ENCODE results near the gene BORCS5.
"Not testable (repeated sequence)": the region's sequence is repeated elsewhere in the genome, so short reads cannot be mapped to it uniquely, and the experiment has no call there.

Gene BORCS5

DNA sequence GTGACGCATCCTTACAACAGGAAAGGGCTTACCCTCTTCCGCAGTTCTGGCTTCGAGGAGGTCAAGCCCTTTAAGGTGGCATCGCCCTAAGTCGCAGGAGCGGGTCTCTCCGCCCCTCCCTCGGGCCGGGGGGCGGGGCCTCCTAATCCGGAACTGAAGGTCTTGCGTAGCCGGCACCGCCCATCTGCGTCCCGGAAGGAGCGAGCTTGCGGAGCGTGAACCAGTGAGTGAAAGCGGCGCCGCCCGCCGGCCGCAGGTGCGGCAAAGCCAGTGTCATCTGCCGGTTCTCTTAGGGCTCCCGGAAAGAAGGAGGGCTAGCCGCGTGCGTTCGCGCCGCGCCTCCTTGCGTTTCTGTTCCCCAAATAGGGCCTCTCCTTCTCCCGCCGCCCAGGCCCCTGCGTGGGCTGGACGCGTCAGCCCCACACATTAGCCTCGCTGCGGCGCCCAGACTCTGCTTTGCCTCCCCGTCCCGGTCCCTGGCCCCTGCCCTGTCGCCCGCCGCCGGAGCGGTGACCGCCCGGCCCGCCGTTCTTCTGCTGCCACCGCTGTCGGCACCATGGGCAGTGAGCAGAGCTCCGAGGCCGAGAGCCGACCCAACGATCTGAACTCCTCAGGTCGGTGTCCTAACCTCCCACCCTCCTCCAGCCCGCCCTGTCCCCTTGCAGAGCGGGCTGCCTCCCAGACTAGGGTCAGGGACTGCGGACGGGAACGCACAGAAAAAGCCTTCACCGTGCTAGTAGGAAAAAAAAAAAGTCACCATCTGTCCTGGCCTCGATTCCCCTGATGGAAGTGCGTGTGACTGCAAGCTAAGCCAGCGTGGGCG lies at the start of gene BORCS5:
Gene BORCS5 (plus strand): TSS at position 183 of the 823 bp plus-strand sequence. CDS start 374 bp downstream, at position 557.
- peak; percentile 95 for DNase-seq (ENCODE audit: low spot score)

DNA sequence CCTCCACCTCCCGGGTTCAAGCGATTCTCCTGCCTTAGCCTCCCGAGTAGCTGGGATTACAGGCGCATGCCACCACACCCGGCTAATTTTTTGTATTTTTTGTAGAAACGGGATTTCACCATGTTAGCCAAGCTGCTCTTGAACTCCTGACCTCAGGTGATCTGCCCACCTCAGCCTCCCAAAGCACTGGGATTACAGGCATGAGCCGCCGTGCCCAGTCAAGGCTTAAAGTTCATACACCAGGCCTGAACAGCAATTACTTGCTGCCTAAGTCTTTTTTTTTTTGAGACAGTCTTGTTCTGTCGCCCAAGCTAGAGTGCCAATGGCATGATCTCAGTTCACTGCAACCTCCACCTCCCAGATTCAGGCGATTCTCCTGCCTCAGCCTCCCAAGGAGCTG lies 46.2 kb upstream of the BORCS5 start:
- DNase-seq (ENCODE audit: low spot score) = not testable (repeated sequence)

DNA sequence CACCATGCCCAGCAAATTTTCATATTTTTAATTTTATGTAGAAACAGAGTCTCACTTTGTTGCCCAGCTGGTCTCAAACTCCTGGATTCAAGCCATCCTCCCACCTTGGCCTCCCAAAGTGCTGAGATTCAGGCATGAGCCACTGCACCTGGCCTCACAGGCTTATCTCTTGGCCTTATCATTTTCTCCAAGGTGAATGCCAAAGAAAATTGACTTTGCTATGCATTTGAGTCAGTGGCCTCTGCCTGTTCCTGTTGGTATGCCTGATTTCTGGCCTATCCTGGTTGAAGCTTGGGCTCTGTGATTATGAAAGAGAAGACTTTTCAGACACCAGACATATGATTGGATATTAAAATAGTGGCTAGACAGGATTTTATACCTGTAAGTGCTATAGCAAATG lies 41.0 kb upstream of the BORCS5 start:
- no peak for DNase-seq (ENCODE audit: low spot score)

DNA sequence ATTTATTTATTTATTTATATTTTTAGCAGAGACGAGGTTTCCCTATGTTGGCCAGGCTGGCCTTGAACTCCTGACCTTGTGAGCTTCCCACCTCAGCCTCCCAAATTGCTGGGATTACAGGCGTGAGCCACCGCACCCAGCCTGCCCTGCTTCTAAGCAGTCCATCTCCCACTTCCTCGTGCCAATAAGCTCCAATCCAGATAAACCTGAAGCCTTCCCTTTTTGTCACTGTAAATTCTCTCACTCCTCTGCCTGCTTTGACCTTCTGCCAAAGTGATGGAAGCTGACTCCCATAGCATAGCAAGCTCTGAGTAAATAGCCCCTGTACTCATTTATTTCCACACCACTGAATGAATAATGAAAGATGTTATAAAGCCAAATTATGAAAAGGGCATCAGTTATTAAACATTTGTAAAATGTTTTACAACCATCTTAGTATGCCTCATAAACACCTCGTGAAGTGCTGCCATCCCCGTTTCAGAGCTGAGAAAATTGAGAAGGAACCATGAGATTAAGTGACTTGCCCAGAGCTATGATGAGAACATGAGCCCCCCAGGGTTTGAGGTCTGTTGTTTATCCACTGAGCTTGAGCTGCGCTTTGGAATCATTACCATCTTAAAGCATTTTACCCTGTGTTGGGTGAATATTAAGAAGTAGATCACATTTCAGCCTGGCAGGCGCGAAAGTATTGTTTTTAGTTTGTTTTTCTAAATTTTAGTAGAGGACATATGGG lies 37.3 kb upstream of the BORCS5 start:
- no peak for DNase-seq (ENCODE audit: low spot score)

DNA sequence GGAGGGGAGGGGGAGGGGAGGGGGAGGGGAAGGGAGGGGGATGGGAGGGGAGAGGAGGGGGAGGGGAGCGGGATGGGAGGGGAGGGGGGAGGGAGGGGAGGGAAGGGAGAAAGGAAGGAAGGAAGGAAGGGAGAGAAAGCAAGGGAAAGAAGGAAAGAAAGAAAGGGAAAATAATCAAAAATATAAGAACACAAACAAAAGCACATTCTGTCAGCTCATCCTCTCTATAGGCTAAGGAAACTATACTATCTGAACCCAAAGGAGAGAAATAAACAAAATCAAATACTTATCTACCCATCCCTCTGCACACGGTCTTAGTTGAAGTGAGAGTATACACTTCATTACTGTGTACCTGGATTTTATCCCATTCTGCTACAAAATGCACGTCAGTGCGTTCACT lies 33.8 kb upstream of the BORCS5 start:
- no peak for DNase-seq (ENCODE audit: low spot score)

DNA sequence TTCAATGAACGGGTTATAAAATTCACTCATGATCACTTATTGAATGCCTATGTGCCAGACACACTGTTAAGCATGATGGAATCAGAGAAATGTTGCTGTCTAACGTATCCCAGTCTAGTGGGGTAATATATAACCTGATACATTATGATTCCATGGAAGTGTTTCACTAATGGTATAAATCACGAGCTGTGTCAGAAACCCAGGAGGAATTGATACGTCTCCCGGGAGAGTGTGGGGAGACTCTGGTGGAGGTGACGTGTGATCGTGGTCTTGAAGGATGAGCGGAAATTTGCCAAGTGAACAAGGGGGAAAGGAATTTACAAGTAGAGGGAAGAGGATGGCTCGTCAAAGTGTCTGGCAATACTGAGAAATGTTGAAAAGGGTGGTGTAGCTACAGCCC lies 33.3 kb upstream of the BORCS5 start:
- no peak for DNase-seq (ENCODE audit: low spot score)

DNA sequence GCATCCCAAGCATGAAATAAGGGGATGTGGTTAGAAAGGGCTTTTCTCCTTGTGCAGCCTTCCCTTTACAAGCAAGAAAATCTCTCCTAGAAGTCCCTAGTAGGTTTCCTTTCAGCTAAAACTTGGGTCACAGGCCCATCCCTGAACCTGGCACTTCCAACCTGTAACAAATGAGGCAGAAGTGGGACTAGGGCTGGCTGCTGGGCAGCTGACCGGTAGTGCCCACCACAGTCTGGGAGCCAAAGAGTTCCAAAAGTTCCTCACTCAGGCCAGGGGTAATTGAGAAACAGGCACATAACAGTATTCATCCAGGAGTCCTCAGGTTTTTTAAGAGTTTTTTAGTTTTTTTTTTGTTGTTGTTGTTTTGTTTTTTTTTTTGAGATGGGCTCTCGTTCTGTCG lies 30.6 kb upstream of the BORCS5 start:
- no peak for DNase-seq (ENCODE audit: low spot score)

DNA sequence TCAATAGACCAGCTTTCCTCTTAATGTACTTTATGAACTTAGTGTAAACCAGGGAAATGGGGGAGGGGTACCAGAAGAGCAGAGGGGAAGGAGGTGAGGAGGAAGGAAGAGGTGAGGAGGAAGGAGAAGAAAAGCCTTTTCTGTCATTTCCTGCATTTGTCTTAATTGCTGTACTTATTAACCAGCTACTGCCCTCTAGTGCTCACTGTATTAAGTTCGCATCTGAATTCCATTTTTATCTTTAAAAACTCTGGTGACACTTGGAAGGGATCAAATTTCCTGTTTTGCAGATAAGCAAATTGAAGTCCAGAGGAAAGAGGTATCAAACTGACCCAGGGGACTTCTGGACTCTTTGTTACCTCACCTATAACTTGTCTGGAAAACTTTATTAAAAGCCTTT lies 29.1 kb upstream of the BORCS5 start:
- DNase-seq (ENCODE audit: low spot score) = no peak

DNA sequence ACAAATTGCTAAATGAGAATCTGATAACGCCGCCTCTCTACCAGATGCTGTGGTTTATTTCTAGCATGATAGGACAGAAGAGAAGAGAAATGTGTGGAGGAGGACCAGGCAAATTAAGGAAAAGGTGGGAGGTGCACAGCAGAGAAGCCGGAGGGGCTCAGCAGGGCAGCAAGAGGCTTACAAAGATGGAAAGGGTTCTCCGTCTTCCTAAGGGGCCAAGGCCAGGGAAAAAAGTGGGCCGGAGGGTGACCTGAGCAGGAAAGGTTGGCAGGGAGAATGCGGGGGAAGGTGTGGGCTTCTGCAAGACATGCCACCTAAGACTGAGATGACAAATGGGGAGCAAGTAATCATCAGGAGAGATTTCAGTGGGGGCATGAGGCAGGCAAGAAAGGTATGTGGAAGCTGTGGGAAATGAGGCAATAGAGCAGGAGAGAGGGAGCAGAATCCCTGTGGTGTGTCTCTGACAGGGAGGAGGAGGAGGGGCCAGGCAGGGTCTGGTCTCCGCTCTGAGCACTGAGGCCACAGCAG lies 25.6 kb upstream of the BORCS5 start:
- no peak for DNase-seq (ENCODE audit: low spot score)

DNA sequence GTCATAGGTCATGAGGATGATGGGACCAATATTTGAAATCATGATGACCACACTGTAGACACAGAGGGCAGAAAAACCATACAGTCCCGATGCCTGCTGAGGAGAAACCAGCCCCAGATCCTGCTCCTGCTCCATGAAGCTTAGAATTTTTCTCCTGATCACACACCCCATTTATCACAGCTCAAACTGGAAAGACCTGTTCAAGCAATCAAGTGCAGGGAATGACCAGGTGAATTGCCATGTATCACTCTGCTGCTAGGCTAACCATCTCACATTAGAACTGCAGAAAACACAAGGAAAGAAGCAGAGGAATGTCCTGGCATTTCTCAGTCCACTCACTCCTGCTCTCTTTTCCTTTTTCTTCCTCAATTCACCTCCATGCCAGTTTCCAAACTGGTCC lies 25.0 kb upstream of the BORCS5 start:
- DNase-seq (ENCODE audit: low spot score) = no peak

DNA sequence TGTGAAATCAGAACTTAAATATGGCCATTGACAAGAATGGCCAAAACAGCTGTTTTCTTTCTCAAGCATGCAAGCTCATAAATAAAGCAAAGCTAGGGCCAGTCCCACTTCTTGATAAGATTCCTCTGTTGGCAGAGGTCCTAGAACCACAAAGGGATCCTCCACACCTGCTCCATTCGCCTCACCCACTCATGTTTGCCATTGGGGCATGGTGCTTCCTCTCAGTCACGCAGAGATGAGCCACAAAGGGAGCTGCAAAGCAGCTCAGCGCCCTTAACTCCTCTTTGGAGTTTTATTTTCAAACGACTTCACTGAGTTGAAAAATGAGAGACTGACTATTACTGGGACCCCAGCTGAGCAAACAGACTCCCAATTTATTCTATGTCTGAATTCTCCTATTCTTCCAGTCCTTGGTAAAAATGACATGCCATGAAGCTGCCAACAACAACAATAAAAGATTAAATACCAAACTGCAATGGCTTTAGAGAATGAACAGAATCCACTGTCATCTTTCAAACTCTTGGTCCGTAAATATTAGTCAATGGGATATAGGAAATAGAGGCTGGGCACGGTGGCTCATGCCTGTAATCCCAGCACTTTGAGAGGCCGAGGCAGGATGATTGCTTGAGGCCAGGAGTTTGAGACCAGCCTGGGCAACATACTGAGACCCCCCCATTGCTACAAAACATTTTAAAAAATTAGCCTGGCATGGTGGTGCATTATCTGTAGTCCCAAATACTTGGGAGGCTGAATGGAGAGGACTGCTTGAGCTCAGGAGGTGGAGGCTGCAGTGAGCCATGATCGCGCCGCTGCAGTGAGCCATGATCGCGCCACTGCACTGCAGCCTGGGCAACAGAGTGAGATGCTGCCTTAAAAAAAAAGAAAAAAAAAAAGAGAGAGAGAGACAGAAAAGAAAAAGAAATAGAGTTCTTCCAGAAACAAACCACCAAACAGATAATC lies 23.2 kb upstream of the BORCS5 start:
- DNase-seq (ENCODE audit: low spot score) = no peak

DNA sequence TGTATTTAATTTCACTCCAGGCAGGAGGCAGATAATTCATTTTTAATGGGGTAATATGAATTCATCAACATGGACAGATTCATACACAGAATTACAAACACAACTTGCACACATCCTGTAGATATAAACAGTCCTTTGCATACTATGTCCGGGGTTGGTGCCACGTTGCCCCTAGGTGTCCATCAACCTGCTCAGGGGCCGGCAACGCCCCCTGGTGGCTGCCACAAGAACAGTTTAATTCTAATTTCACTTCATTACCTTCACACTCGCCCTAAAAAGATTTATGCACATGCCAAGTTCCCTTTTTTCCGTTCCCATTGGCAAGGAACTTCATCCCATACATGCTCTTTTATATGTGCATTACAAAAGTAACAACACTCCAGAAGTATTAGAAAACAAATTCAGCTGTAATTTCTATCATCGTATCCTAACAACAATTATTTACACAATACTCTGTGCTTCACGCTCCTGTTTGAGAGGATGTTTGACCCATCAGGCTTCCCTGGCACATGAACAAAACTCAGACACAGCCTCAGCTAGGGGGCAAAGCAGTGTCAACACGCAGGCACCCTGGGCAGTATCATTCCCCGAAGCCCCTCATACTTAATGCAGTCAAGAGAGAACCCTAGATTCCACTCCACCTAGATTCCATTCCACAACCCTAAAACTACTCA lies 22.4 kb upstream of the BORCS5 start:
- DNase-seq (ENCODE audit: low spot score) = no peak

DNA sequence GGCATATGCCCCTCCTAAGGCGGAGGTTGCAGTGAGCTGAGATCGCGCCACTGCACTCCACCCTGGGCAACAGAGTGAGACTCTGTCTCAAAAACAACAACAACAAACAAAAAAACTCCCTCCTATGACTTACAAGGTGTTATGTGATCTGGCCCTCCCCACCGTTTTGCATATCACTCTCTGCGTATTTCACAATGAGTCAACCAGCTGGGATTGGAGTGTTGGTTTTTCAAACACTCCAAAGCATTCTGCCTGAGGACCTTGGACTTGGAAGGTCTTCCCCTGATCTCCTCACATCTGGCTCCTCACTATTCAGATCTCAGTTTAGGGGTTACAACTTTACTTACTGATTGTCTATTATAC lies 20.8 kb upstream of the BORCS5 start:
- DNase-seq (ENCODE audit: low spot score) = no peak

DNA sequence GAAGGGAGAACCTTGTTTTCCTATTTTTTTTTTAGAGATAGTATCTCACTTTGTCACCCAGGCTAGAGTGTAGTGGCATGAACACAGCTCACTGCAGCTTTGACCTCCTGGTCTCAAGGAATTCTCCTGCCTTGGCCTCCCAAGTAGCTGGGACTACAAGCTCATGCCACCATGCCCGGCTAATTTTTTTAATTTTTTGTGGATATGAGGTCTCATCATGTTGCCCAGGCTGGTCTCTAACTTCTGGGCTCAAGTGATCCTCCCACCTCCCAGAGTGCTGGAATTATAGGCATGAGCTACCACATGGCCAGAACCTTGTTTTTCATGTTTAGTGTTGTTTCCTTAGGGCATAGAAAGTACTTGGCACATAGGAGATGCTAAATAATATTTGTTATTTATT lies 20.4 kb upstream of the BORCS5 start:
- no peak for DNase-seq (ENCODE audit: low spot score)

DNA sequence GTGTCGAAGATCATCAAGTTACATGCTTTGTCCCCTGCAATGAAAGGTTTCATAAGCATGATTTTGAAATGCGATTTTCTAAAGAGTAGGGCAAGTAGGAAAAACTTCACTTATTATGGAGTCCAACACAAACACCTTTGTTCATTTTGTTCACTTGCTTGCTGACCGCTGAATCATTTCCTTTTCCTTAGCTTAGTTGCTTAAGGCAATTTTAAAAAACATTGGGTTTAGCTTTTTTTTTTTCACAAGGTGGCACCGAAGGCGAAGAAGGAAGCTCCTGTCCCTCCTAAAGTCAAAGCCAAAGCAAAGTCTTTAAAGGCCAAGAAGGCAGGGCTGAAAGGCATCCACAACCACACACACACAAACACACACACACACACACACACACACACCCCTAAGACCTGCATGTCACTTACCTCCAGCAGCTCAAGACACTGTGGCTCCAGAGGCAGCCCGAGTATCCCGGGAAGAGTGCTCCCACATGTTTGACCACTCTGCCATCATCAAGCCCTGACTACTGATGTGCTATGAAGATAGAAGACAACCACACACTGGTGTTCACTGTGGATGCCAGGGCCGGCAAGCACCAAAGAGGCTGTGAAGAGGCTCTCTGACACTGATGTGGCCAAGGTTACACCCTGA lies 18.2 kb upstream of the BORCS5 start:
- DNase-seq (ENCODE audit: low spot score) = no peak

DNA sequence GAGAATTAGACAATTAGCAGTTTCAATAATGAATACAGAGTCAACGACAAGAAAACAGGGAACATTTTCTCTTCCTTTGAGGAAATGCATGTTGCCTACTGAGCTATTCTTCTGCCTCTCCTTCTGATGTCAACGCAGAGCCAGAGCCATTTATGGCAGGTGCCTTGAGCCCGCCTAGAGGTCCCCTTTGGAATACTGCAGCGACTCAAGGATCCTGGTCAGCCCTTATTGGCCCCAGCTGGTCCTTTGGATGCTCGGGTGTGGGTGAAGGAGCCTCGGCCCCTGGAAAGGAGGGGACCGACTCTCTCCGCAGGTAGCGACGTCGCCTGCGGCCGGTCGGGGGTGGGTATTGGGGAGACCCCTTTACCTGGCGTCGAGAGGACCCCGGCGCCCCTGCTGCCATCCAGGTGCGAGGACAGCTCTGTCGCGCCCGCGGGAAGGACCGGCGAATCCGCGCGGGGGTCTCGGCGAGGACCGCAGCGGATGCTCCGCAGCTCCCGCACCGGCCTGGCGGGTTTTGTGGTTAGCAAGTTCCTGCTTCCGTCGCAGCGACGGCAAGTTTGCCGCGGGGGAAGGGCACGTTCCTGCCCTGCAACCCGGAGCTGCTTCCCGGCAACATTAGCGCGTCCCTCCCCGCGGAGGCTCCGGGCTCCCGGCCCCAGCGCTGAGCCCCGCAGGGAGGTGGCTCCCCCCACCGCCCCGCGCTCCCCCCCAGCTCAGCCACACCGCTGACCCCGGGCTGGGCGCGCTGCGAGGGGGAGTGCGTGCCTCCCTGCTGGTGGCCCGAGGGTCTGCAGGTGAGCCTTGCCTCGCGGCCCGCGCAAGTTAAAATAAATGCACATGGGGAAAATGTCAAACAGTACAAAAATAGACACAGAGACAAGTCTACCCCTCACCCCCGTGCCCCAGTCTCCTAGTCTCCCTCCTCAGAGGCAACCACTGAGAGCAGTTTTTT lies 6.9 kb upstream of the BORCS5 start, which contains the start of gene MANSC1:
Gene MANSC1 (minus strand): TSS at position 532 of the 955 bp plus-strand sequence. CDS start 6,928 bp downstream, outside the sequence.
- peak; percentile 73 for DNase-seq (ENCODE audit: low spot score)

DNA sequence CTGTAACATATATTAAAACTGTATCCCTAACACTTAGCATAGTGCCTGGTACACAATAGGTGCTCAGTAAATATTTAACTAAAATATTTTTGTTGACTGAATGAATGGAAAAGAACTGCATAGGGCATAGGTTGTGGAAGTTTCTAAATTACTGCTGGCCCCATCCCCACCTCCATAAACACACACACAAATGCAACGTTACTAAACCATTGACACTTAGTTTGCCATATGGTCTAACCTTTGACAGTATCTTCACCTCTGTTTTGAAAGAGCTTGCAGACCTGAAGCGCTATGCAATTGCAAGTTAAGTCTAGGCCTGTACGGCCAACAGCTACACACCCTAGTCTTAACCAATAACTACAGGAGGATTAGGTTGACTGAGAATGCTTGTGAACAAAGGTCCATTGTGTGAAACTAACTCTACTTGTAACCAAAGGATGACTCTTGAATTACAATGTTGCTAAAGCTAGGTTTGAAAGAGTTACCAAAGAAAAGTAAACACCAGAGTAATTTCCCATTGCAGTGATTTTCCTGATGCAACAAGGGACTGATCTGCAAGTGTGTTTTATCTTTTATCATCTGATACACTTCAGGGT lies 5.9 kb upstream of the BORCS5 start:
- no peak for DNase-seq (ENCODE audit: low spot score)

DNA sequence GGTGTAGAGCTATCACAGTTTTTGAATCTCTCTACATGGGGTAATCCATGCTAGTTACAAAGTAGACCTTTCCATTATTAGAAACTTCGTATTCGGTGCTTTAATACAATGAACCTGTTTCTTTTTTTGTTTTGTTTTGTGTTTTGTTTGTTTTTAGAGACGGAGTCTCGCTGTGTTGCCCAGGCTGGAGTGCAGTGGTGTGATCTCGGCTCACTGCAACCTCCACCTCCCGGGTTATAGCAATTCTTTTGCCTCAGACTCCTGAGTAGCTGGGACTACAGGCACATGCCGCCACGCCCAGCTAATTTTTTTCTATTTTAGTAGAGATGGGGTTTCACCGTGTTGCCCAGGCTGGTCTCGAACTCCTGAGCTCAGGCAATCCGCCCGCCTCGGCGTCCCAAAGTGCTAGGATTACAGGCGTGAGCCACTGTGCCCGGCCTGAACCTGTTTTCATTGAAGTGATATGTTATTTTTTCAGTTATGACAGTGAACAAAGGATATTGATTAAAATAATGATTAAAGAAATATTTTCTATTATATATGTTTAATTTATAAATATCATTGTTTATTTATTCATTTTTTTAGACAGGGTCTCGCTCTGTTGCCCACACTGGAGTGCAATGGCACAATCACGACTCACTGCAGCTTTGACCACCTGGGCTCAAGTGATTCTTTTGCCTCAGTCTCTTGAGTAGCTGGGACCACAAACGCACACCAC lies 5.3 kb upstream of the BORCS5 start:
- DNase-seq (ENCODE audit: low spot score) = not testable (repeated sequence)

DNA sequence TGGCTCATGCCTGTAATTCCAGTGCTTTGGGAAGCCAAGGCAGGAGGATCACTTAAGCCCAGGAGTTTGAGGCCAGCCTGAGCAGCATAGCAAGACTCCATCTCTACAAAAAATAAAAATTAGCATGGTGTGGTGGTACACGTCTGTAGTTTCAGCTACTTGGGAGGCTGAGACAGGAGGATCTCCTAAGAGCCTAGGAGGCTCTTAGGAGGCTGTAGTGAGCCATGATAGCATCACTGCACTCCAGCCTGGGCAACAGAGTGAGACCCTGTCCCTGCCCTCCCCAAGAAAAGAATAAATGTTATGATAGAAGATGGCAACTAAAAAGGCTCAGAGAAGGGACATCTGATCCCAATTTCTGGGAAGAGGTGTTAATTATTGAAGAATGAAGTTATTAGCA lies 3.6 kb upstream of the BORCS5 start:
- DNase-seq (ENCODE audit: low spot score) = no peak
